Neural crest cell (in vitro differentiated cells): Measurements from ENCODE around the gene C6orf136. TPM values are rescaled to one million over a fixed set of nuclear protein-coding genes. Genes with fewer than 3 reads are reported as not detected.

Source experiments
- DNase-seq: peaks from one replicate; pipeline ENCODE4 v3.0.0; 2021; ENCODE audit warnings: low read depth, mixed read lengths, low spot score
- H3K27ac Mint-ChIP-seq: one replicate; pipeline ENCODE4 v1.8.0; 2021; ENCODE audit warnings: mild to moderate bottlenecking, mixed read lengths; ENCODE audit not compliant: unreplicated experiment
- H3K27me3 Mint-ChIP-seq: 2 replicates; pipeline ENCODE4 v1.8.0; 2021; ENCODE audit warnings: low read depth, mild to moderate bottlenecking, mixed read lengths
- H3K36me3 Mint-ChIP-seq: 2 replicates; pipeline ENCODE4 v1.8.0; 2021; ENCODE audit warnings: low read depth, mild to moderate bottlenecking, mixed read lengths
- H3K4me1 Mint-ChIP-seq: 2 replicates; pipeline ENCODE4 v1.8.0; 2021; ENCODE audit warnings: mixed read lengths
- H3K4me3 Mint-ChIP-seq: one replicate; pipeline ENCODE4 v1.8.0; 2021; ENCODE audit warnings: mild to moderate bottlenecking, mixed read lengths
- H3K9me3 Mint-ChIP-seq: 2 replicates; pipeline ENCODE4 v1.8.0; 2021; ENCODE audit warnings: mixed read lengths
- CTCF ChIP-seq: fragments of 200-600 bp; sonication (generic); conservative IDR thresholded peaks from 2 replicates; pipeline ENCODE4 v1.5.0; 2021; ENCODE audit warnings: antibody characterized with exemption, mild to moderate bottlenecking
- total RNA-seq: library from RNA; stranded (reverse); gene quantifications from 2 replicates; pipeline ENCODE4 v1.2.1, GENCODE V29; 2021

The C6orf136 gene
- total RNA-seq, 1 donor from 2014 or later: 17.4 TPM

DNA sequence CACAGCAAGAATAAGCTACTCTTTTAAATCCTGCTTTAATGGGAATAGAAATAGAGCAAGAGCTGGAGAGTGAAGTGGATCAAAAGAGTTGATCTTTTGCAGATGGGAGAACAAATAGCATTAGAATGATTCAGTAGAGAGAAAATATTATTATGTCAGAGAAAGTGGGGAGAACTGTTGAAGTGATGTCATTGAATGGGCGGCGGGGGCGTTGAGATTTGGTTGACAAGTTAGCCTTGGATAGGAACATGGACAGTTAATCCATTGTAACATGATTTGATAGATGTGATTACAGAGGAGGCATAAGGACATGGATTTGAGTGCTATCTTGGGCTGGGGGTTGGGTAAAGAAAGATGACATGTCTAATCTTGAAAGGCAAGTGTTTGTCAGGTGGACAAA lies 11.1 kb upstream of the C6orf136 start:
- Mint-ChIP-seq H3K27me3 (no peaks in the 10 kb centered on the region), H3K27ac (no peak overlapping the region), H3K4me3 (no peak overlapping the region), H3K9me3 (no peaks in the 10 kb centered on the region), H3K36me3 (peaks cover 30% of the 10 kb centered on the region), H3K4me1 (no peaks in the 10 kb centered on the region)
- DNase-seq: no peak
- TF ChIP-seq CTCF: no peak

GRCh38 chr6:30640481-30640880 lies 6.5 kb upstream of the C6orf136 start:
- Mint-ChIP-seq H3K36me3 (peaks cover 15% of the 10 kb centered on the region), H3K4me1 (peaks cover under 1% of the 10 kb centered on the region), H3K4me3 (no peak overlapping the region), H3K27me3 (no peaks in the 10 kb centered on the region), H3K9me3 (no peaks in the 10 kb centered on the region), H3K27ac (no peak overlapping the region)
- DNase-seq: no peak
- no peak for TF ChIP-seq CTCF

DNA sequence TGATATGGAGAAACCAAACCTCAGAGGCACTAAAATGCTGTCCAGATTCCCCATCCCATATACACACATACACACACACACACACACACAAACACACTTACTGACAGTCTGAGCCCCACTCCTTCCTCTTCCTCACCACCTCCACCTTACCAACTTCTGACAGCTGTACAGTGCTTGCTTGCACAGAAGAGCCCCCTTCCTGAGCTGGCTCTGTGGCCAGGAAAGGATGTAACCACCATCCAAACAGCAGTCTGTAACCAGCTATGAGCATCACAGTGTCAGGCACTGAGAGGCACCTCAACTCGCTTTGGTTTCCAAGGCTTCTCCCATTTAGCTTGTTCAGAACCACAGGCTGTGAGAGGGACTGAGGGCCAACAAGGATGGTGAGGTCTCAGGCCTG lies 5.9 kb upstream of the C6orf136 start:
- H3K9me3 Mint-ChIP-seq: no peaks in the 10 kb centered on the region
- no peak for DNase-seq
- no peak for TF ChIP-seq CTCF
- peaks cover 7% of the 10 kb centered on the region for H3K4me1 Mint-ChIP-seq
- no peaks in the 10 kb centered on the region for H3K27me3 Mint-ChIP-seq
- H3K27ac Mint-ChIP-seq: peak overlapping the region; percentile 84
- H3K4me3 Mint-ChIP-seq: no peak overlapping the region
- peaks cover 10% of the 10 kb centered on the region for H3K36me3 Mint-ChIP-seq

GRCh38 chr6:30643656-30644055 lies 3.3 kb upstream of the C6orf136 start:
- no peak for TF ChIP-seq CTCF
- H3K36me3 Mint-ChIP-seq: peaks cover 9% of the 10 kb centered on the region
- H3K27ac Mint-ChIP-seq: no peak overlapping the region
- peaks cover 21% of the 10 kb centered on the region for H3K4me1 Mint-ChIP-seq
- no peaks in the 10 kb centered on the region for H3K9me3 Mint-ChIP-seq
- no peak overlapping the region for H3K4me3 Mint-ChIP-seq
- no peaks in the 10 kb centered on the region for H3K27me3 Mint-ChIP-seq
- DNase-seq: no peak

GRCh38 chr6:30644769-30645168 lies 2.2 kb upstream of the C6orf136 start:
- Mint-ChIP-seq H3K9me3 (no peaks in the 10 kb centered on the region), H3K4me3 (peak overlapping the region; percentile 2), H3K36me3 (peaks cover 9% of the 10 kb centered on the region), H3K27me3 (no peaks in the 10 kb centered on the region), H3K4me1 (peaks cover 21% of the 10 kb centered on the region), H3K27ac (no peak overlapping the region)
- DNase-seq: no peak
- no peak for TF ChIP-seq CTCF

DNA sequence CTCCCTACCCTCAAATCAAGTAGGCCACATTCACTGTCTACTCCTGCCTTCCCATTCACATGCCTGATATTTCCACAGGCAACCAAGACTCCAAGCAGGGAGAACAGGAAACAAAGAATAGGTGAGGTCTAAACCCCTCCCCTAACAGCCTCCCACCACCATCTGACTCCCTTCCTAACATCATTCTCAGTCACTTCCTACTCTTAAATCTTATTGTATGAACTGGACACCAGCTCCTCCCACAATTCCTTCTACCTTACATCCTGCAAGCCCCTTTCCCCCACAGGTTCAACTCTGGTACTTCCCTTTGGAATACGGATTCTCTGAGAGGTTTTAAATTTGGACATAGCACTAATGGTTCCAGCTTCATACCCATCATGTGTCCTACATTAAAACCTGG lies 944 bp upstream of the C6orf136 start:
- no peak for DNase-seq
- Mint-ChIP-seq H3K27me3 (no peaks in the 10 kb centered on the region), H3K36me3 (peaks cover 5% of the 10 kb centered on the region), H3K27ac (peak overlapping the region; percentile 31), H3K4me1 (peaks cover 21% of the 10 kb centered on the region), H3K9me3 (no peaks in the 10 kb centered on the region), H3K4me3 (peak overlapping the region; percentile 94)
- no peak for TF ChIP-seq CTCF
